Measurements from ENCODE around the gene PCNX1. TPM values are rescaled to one million over a fixed set of nuclear protein-coding genes. Genes with fewer than 3 reads are reported as not detected.
"Not testable (repeated sequence)": the region's sequence is repeated elsewhere in the genome, so short reads cannot be mapped to it uniquely, and the experiment has no call there.

The PCNX1 gene
- polyA plus RNA-seq, 3 donors, result 40.4 to 56.2 (median 51.4) TPM

- DNase-seq (ENCODE audit: extremely low read depth in 1 of 11, low read depth in 9 of 11, low spot score in 4 of 11), result no peak
These were observed 141.1 kb downstream of the PCNX1 start for GRCh38 chr14:71048393-71048792.

- DNase-seq (ENCODE audit: extremely low read depth in 1 of 11, low read depth in 9 of 11, low spot score in 4 of 11), result no peak
These were observed 142.3 kb downstream of the PCNX1 start for GRCh38 chr14:71049435-71050133.

DNA sequence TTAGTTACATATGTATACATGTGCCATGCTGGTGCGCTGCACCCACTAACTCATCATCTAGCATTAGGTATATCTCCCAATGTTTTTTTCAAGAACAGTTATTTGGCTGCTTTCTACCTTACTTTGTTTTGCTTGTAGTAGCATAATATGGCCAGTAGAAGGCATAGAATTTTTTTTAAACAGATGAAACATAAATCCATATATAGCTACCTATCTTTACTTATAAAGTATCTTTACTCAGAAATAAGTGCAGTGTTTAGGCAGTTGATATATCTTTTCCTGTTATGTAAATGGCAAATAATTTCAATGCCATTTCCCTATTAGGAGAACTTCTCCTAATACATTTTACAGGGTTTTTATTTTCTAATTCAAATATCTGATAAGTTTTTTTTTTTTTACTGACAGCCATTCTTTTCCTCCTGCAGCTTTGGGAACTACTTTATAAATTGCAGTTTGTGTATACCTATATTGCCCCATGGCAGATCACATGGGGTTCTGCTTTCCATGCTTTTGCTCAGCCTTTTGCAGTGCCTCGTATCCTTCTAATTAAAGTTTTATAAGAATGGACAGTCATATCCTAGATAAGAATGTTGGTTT lies 143.1 kb downstream of the PCNX1 start:
- DNase-seq (ENCODE audit: extremely low read depth in 1 of 11, low read depth in 9 of 11, low spot score in 4 of 11), result no peak

DNA sequence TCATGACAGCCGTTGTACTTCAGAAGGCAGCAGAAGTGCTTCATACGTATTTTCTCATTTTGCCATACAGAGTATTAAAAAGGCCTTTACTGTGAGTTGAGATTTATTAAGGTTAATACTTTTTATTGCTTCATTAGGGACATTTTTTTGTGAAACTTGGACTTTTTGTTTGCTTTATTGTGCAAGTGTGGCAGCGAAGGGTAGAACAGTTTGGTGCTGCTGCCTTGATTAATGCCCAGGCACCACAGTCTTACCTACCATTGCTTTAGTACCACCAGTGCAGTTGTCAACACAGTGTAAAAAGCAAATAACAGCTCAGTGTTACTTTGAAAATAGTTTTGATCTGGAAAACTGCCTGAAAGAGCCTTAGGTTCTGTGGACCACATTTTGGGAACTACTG lies 147.4 kb downstream of the PCNX1 start:
- DNase-seq (ENCODE audit: extremely low read depth in 1 of 11, low read depth in 9 of 11, low spot score in 4 of 11), result peak in 1 of 11 donors; percentile 9

- DNase-seq (ENCODE audit: extremely low read depth in 1 of 11, low read depth in 9 of 11, low spot score in 4 of 11), result no peak
These were observed 148.9 kb downstream of the PCNX1 start for GRCh38 chr14:71056168-71056567.

DNA sequence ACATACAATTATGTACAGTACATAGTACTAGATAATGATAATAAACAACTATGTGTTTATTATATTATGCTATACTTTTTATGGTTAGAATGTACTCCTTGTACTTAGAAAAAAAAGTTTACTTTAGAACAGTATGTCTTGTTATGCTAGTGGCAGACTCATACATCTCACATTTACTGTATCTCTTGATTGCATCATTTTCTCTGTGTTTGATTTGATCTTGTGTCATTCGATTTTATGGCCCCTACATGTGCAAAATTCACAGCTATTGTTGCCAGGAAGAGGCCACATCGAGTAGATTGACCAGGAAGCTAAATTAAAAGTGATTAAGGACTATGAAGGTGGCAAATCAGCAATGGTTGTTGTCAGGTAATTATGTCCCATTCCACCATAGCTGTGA lies 153.0 kb downstream of the PCNX1 start:
- no peak for DNase-seq (ENCODE audit: extremely low read depth in 1 of 11, low read depth in 9 of 11, low spot score in 4 of 11)

DNA sequence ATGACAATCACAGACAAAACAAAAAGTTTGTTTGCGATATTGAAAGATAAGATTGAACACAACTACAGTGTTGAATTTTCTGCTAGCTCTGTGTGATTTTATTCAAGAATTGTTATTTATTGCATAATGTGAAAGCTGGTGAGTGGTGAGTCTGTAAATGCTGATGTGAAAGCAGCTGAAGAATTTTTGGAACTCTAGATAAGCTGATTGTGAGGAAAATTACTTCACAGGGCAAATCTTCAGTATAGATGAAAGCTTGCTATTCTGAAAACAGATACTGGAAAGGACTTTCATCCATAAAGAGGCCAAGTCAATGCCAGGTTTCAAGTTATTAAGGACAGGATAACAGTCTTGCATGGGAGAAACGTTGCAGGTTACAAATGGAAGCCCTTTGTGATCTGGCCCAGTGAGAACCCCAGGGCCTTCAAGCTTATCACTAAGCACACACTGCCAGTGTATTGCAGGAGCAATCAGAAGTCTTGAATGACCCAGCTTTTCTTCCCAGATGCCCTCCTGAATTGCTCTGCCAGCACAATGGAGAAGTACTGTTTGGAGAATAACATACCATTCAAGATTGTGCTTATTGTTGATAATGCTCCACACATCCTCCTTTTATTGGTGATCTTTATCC lies 153.7 kb downstream of the PCNX1 start:
- no peak for DNase-seq (ENCODE audit: extremely low read depth in 1 of 11, low read depth in 9 of 11, low spot score in 4 of 11)

- no peak for DNase-seq (ENCODE audit: extremely low read depth in 1 of 11, low read depth in 9 of 11, low spot score in 4 of 11)
These were observed 154.2 kb downstream of the PCNX1 start for GRCh38 chr14:71061458-71061857.

DNA sequence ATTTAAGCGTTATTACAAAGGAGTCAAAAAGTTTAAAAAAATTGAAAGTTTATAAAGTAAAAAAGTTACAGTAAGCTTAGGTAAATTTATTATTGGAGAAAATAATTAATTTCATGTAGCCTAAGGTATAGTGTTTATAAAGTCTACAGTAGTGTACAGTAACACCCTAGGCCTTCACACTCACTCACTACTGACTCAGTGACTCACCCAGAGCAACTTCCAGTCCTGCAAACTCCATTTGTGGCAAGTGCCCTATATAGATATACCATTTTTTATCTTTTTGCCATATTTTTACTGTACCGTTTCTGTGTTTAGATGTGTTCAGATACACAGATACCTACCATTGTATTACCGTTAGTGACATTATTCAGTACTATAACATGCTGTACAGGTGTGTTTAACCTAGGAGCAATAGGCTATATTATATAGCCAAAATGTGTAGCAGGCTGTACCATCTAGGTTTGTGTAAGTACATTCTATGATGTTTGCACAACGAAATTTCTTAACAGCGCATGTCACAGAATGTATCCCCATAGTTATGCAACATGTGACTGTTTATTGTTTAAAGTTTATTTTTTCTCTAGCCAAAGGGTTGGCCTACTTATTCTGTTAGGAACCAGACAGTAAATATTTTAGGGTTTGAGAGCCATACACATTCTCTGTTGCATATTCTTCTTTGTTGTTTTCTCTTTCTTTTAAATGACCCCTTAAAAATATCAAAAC lies 155.5 kb downstream of the PCNX1 start:
- no peak for DNase-seq (ENCODE audit: extremely low read depth in 1 of 11, low read depth in 9 of 11, low spot score in 4 of 11)

GRCh38 chr14:71063351-71063750 lies 156.1 kb downstream of the PCNX1 start:
- DNase-seq (ENCODE audit: extremely low read depth in 1 of 11, low read depth in 9 of 11, low spot score in 4 of 11), result no peak

- DNase-seq (ENCODE audit: extremely low read depth in 1 of 11, low read depth in 9 of 11, low spot score in 4 of 11), result not testable (repeated sequence)
These were observed 157.5 kb downstream of the PCNX1 start for GRCh38 chr14:71064747-71065146.

GRCh38 chr14:71070169-71070568 lies 162.9 kb downstream of the PCNX1 start:
- DNase-seq (ENCODE audit: extremely low read depth in 1 of 11, low read depth in 9 of 11, low spot score in 4 of 11), result no peak

DNA sequence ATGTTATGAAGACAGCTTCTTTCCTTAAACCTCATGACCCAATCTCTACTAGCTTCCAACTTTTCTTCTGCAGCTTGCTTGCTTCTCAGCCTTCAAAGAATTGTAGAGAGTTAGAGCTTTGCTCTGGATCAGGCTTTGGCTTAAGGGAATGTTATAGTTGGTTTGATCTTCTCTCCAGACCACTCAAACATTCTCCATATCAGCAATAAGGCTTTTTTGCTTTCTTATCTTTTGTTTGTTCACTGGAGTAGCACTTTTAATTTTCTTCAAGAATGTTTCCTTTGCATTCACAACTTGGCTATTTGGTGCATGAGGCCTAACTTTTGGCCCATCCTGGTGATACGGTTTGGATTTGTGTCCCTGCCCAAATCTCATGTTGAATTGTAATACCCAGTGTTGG lies 163.8 kb downstream of the PCNX1 start:
- no peak for DNase-seq (ENCODE audit: extremely low read depth in 1 of 11, low read depth in 9 of 11, low spot score in 4 of 11)

DNA sequence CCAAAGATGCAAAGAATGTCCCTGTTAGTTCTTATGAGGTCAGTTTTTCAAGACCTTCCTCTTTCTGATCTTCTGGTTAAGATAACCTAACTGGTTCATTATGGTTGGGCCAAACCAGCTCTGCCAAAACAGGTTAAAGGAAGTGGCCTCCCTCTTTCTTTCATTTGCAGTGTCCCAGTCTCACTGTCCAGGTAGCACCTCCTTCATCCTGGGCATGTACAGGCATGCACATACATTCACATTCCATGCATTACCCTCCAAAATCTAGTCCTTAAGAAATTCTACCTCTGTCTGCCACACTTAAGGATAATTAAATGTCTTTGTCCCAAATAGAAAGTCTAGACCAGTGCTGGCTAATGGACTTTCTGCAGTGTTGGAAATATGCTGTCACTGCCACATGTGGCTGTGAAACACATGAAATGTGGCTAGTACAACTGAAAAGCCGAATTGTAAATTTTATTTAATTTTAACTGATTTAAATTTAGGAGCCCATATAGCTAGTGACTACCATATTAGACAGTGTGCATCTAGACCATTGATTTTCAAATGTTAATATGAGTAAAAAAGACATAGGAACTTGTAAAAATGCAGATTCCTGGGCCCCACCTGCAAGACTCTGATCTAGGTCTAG lies 169.3 kb downstream of the PCNX1 start:
- DNase-seq (ENCODE audit: extremely low read depth in 1 of 11, low read depth in 9 of 11, low spot score in 4 of 11), result no peak

- no peak for DNase-seq (ENCODE audit: extremely low read depth in 1 of 11, low read depth in 9 of 11, low spot score in 4 of 11)
These were observed 171.2 kb downstream of the PCNX1 start for GRCh38 chr14:71078500-71078899.

- DNase-seq (ENCODE audit: extremely low read depth in 1 of 11, low read depth in 9 of 11, low spot score in 4 of 11), result no peak
These were observed 179.3 kb downstream of the PCNX1 start for GRCh38 chr14:71086567-71086966.

DNA sequence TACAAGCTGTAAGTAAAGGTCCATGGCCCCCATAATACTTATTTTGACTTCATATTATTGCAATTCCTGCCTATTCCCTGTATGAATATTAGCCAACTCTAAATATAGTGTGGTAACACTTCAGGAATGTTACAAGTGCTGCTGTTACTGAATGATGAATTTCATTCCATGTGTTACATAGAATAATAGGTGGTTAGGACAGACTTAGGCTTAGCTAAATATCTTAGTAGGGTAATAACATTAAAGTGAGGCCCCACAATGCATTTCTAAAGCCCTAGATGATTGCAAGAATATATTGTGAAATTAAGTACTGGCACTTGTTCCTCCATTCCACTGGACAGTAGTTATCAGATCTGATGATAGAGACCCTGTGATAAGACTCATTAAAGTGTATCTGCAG lies 182.7 kb downstream of the PCNX1 start:
- no peak for DNase-seq (ENCODE audit: extremely low read depth in 1 of 11, low read depth in 9 of 11, low spot score in 4 of 11)

DNA sequence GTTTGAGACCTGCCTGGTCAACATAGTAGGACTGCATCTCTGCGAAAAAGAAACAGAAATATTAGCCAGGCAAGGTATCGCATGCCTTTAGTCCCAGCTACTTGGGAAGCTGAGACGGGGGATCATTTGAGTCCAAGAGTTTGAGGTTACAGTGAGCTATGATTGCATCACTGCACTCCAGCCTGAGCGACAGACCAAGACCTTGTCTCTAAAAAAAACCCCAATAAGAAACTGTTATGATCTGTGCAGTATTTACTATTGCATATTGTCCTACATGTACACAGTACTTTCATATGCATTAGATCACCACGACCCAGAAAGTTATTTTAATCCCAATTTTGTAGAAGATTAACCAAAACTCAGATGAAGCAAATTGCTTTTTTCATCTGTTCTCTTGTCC lies 187.5 kb downstream of the PCNX1 start:
- no peak for DNase-seq (ENCODE audit: extremely low read depth in 1 of 11, low read depth in 9 of 11, low spot score in 4 of 11)

DNA sequence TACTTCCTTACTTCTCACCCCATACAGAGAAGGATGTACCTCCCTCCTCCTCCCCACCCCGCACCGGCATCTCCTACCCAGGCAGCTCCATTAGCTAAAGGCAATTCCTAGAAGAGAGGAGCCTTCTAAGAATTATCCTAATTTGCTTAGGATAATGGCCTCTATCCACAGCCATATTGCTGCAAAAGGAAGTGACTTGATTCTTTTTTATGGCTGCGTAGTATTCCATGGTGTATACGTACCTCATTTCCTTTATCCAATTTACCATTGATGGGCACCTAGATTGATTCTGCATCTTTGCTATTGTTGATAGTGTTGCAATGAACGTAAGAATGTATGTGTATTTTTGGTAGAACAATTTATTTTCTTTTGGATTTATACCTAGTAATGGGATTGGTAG lies 189.7 kb downstream of the PCNX1 start:
- DNase-seq (ENCODE audit: extremely low read depth in 1 of 11, low read depth in 9 of 11, low spot score in 4 of 11), result no peak
